GM18870 (cell line): ENCODE data around the gene LYRM4.

ENCODE experiments used
- ATAC-seq: cut with Tn5 transposase; IDR thresholded peaks from one replicate; pipeline ENCODE4 v1.9.1; 2021; ENCODE audit warnings: moderate library complexity; ENCODE audit not compliant: unreplicated experiment

Gene LYRM4

DNA sequence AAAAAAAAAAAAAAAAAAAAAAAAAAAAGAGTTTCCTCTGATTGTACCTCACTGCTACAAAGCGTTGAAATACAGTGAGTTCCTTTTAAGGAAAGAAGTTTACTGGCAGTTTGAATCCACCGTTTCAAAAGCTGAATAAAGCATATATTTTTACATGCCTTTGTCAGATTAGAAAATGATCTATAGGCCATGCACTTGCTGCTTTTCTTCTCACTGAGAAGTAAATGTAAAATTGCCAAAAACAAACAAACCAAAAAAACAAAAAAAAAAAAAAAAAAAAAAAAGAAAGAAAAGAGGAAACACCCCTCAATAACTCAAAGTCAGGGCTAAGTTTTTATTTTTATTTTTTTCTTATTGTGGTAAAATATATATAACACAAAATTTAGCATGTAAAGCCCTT lies 81.9 kb downstream of the LYRM4 start:
- no peak for ATAC-seq

DNA sequence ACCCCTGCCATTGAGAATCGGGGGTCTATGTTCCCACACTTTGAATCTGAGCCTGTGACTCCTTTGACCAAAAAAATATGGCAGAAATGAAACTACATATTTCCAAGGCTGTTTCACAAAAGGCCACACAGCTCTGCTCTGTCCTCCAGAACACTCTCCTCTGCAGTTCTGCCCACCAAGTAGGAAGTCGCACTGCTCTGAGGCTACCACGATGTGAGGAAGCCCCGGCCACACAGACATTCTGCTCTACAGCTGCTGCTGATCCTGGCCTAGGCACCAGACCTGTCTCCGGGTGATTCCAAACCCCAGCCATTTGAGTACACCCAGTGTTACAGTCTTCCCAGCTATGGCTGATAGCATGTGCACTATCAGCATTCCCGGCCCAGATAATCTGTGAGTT lies 85.1 kb downstream of the LYRM4 start:
- ATAC-seq = no peak

GRCh38 chr6:5174756-5175549 lies 85.8 kb downstream of the LYRM4 start:
- no peak for ATAC-seq

DNA sequence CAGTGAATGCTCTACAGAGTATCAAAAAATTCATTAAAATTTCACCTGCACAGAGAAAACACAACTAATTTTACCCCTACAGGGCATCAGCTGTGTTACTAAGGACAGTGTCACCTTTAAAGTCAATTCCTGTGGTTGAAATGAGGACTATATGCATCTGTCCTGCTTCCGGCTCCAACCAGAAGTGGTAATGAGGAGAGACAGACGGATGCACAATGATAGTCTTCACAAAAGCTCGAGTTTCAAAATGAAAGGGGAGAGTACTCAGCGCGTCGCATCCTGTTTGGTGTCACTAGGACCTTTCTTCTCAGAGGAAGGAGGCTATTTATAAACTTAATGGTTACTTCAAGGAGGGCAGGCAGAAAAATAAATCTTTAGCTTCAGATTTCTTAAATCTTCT lies 86.5 kb downstream of the LYRM4 start:
- peak; percentile 94 for ATAC-seq

GRCh38 chr6:5173810-5174209 lies 86.9 kb downstream of the LYRM4 start:
- ATAC-seq = peak; percentile 8

DNA sequence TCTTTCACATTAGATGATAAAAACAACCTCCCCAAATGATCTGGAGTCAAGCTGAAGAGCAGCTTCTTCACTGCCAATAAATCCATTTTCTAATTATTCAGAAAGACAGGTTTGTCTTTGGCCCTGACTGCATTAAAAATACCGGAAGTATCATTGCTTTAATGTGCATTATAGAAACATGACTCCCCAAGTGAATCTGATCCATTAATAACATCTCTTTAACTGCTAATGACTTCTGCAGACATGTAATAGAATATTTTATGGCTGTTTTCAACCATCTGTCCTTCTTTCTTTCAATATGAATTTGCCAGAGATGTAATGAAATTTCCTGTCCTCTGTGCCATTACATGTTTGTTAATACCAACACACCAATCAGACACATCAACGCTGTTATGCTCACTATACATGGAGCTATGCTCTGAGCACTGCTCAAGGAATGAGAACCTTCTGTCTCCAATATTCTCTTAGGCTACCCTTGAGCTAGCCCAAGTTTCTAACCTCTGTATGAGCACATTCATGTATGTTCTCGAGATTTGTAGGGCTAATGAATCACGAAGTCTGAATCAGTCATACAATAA lies 87.8 kb downstream of the LYRM4 start:
- no peak for ATAC-seq

GRCh38 chr6:5172041-5172653 lies 88.6 kb downstream of the LYRM4 start:
- no peak for ATAC-seq

DNA sequence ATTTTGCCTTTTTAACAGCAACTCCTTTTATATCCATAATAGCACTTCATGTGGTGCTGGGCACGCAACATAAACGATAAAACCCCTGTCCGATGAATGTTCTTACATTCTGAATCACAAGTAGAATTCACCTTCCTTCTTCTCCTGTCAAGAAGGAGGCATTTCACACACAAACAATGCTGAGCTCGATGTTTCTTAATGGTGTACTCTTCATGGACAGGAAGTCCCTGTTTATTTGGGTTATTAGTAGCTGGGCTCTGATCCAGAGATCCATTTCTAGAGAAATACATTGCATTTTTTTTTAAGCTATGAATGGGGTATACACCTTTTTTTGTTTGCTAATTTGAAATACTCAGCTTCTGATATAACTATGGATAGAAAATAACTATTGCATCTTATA lies 93.2 kb downstream of the LYRM4 start:
- ATAC-seq = no peak

DNA sequence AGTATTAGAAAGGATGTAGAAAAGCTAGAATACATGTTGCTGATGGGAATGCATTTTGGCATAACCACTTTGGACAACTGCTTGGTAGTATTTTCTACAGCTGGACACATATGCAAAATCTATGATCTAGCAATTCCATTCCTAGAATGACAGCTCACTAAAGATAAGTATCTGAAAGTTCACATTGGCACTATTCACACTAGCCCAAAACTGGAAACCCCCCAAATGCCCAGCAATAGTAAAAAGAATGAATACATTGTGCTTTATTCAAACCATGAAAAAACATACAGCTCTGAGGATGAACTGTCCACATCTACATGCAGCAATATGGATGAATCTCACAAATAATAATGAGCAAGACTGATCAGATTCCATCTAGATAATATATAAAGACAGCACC lies 96.7 kb downstream of the LYRM4 start:
- ATAC-seq = no peak

DNA sequence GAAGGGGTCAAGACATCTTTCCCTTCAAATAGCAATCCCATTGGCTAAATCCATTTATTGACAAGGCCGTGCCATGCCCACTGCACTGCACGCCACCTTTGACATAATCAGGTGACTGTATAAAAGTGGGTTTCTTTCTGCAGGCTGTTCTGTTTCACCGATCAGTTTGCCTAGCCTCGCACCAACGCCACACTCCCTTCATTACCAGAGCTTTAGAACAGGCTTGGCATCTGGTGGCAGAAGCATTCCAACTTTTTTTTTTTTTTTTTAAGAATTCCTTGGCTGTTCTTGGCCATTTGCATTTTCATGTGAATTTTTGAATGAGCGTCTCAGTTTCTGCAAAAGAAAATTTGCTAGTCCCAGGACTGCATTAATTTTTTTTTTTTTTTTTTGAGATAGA lies 97.5 kb downstream of the LYRM4 start:
- no peak for ATAC-seq

GRCh38 chr6:5162355-5162754 lies 98.4 kb downstream of the LYRM4 start:
- no peak for ATAC-seq

GRCh38 chr6:5160206-5160605 lies 100.5 kb downstream of the LYRM4 start:
- ATAC-seq = no peak

- no peak for ATAC-seq
Measured at GRCh38 chr6:5159162-5159561, 101.6 kb downstream of the LYRM4 start.

DNA sequence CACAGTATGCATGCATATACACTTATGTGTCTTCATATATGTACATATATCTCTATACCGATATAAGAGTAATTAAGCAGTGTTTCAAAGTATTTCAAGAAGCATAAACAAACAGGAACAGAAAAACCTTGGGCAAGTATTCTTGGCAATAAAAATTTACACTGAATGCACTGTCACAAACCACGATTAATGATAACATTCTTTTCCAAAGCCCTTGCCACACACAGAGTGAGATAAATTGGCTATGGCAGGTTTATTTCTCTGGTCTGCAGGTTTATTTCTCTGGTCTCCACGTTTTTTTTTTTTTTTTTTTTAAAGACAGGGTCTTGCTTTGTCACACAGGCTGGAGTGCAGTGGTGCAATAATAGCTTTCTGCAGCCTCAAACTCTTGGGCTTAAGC lies 102.6 kb downstream of the LYRM4 start:
- ATAC-seq = no peak

- ATAC-seq = no peak
Measured at GRCh38 chr6:5157621-5158138, 103.1 kb downstream of the LYRM4 start.

GRCh38 chr6:5156627-5157026 lies 104.1 kb downstream of the LYRM4 start:
- no peak for ATAC-seq

DNA sequence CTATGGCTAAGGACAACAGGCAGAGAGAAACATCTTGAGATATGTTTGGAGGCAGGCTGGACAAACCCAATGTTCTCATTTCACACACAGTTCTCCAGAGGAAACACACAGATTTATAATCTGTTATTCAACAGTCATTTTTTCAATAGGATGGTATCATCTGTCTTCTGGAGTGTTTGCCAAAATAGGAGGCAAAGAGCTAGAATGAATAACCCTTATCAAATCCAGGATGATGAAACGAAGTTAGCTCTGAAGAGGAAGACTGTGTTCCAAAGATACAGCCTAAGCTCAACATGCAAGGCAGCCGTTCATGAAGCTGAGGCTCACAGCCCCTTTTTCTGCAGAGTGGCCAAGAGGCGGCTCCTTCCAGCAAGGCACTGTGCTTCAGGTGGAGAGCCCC lies 104.8 kb downstream of the LYRM4 start:
- ATAC-seq = no peak

- ATAC-seq = no peak
Measured at GRCh38 chr6:5153186-5153585, 107.6 kb downstream of the LYRM4 start.

GRCh38 chr6:5152460-5152859 lies 108.3 kb downstream of the LYRM4 start:
- ATAC-seq = no peak

DNA sequence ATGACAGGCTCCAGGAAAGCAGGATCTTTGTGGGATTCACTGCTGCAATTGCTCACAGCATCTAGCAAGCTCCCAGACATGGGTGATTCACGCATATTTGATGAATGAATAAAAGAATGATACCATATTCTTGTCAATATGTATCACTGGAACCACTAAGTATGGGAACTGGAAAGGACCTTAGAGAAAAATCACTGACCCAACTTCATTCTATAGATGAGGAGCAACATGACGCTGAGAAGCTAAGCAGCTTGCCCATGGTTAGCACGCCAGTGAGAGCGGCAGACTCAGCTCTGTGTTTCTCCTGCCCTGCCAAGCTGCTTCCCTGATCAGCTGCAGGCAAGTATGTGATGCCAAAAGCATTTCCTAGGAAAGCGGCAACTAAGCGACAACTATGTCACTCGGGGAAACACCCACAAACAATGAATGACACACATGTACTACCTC lies 108.8 kb downstream of the LYRM4 start:
- ATAC-seq = no peak

GRCh38 chr6:5151360-5151954 lies 109.3 kb downstream of the LYRM4 start:
- no peak for ATAC-seq
